Peyer's patch (tissue), 4 donors: Measurements from ENCODE around the gene SH3BGRL2.

Experiments used
- POLR2A ChIP-seq, 2 donors: fragments of 450-650 bp; IDR thresholded peaks; one replicate each; pipeline ENCODE4 v1.5.1; 2017; ENCODE audit warnings: antibody characterized with exemption in 2 of 2, mild to moderate bottlenecking in 2 of 2, moderate library complexity in 2 of 2
- TF ChIP-seq, protein P1 (sequence below), 6 experiments: fragments of 450-650 bp in 4 of 6; fragments of 200-600 bp in 2 of 6; sonication (generic) in 1 of 6; IDR thresholded peaks; one replicate each; pipeline ENCODE4 v1.5.1; 2017 to 2019; ENCODE audit warnings: antibody characterized with exemption in 6 of 6, mild to moderate bottlenecking in 3 of 6, moderate library complexity in 1 of 6

DNA sequence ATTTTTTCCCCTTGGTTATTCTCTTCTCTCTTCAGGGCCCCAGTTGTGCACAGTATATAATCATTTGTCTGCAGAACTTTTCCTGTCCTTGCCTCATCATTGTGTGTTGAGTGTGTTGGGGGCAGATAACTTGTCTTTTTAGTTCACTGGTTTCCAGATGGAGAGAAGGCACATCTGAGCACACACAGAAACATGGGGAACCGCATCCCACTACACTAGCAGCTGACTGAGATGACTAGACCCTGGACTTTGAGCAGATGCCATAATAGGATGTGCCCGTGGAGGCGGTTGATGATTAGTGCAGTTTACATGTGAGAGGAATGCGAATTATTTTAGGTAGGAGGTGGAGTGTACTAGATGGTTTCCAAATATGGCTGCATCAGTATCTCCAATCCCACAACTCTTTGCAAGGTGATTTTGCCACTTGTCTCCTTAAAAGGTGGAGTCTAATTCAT is 26.5 kb upstream of the SH3BGRL2 start:
- TF ChIP-seq, protein P1, sequence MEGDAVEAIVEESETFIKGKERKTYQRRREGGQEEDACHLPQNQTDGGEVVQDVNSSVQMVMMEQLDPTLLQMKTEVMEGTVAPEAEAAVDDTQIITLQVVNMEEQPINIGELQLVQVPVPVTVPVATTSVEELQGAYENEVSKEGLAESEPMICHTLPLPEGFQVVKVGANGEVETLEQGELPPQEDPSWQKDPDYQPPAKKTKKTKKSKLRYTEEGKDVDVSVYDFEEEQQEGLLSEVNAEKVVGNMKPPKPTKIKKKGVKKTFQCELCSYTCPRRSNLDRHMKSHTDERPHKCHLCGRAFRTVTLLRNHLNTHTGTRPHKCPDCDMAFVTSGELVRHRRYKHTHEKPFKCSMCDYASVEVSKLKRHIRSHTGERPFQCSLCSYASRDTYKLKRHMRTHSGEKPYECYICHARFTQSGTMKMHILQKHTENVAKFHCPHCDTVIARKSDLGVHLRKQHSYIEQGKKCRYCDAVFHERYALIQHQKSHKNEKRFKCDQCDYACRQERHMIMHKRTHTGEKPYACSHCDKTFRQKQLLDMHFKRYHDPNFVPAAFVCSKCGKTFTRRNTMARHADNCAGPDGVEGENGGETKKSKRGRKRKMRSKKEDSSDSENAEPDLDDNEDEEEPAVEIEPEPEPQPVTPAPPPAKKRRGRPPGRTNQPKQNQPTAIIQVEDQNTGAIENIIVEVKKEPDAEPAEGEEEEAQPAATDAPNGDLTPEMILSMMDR (IDR thresholded peaks at IDR 0.05) = no peak
- TF ChIP-seq POLR2A (IDR thresholded peaks at IDR 0.05) = no peak
